CD4-positive, alpha-beta T cell treated with Interleukin-17A for 4 hours (primary cell): ENCODE measurements around the gene TMEM259.
"Not testable (repeated sequence)": the region's sequence is repeated elsewhere in the genome, so short reads cannot be mapped to it uniquely, and the experiment has no call there.

Experiments
- DNase-seq: peaks from one replicate; pipeline ENCODE4 v3.0.0-alpha.2; 2020; ENCODE audit warnings: mixed read lengths

TMEM259 gene

DNA sequence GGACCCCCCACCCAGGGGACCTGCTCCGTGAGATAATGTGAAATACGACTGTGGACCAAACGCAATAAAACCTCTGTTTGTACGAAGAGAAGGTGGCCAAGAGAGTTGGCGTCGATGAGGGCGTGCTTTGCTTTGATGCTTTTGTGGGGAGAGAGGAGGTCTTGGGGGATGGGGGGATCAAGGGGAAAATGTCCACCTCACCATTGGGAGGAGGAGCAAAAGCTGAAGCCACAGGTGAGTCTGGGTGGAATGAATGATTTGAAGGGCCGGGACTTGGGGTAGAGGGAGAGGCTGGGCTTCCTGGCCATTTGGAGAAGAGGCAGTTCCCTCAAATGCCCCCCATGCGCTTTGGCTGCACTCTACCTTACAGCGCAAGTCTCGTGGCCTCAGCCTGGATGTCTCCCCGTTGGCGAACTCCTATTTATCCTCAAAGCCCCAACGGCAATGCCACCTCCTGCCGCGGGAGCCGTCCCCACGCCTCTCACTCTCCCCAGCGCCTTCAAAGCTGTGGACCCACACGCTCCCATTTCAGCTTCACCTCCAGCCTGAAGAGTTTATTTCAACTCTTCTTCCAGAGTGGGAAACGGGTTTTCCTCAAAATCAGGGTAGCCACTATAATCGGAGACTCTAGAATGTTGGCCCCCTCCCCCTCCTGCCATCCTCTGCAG, 18.2 kb upstream of the TMEM259 start:
- no peak for DNase-seq

DNA sequence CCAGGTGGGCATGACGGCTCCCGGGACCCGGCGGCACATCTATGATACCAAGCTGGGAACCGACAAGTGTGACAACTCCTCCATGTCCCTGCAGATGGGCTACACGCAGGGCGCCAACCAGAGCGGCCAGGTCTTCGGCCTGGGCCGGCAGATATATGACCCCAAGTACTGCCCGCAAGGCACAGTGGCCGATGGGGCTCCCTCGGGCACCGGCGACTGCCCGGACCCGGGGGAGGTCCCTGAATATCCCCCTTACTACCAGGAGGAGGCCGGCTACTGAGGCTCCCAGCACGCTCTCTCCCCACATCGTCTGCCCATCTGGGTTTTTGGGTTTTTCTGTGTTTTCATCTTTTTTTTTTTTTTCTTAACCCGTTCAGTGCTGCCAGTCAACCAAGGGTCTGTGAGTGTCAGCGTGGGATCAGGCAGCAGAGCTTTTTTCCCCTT, 16.7 kb upstream of the TMEM259 start:
- DNase-seq: no peak

DNA sequence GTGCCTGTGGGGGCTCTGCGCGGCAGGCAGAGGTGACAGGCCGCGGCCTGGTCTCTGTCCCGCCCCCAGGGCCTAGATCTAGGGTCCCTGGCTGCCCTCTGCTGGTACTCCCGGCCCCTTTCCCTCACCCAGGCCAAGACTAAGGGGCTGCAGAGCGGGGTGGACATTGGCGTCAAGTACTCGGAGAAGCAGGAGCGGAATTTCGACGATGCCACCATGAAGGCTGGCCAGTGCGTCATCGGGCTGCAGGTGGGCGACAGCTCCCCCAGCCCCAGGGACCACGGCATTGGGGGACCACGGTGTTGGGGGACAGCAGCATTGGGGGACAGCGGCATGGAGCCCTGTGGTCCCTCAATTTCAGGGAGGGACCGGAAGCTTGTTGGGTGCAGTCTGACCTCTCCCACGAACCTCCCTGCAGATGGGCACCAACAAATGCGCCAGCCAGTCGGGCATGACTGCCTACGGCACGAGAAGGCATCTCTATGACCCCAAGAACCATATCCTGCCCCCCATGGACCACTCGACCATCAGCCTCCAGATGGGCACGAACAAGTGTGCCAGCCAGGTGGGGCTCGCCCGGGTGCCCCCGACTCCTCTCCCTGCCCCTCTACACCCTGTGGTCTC, 15.2 kb upstream of the TMEM259 start:
- peak; percentile 40 for DNase-seq

DNA sequence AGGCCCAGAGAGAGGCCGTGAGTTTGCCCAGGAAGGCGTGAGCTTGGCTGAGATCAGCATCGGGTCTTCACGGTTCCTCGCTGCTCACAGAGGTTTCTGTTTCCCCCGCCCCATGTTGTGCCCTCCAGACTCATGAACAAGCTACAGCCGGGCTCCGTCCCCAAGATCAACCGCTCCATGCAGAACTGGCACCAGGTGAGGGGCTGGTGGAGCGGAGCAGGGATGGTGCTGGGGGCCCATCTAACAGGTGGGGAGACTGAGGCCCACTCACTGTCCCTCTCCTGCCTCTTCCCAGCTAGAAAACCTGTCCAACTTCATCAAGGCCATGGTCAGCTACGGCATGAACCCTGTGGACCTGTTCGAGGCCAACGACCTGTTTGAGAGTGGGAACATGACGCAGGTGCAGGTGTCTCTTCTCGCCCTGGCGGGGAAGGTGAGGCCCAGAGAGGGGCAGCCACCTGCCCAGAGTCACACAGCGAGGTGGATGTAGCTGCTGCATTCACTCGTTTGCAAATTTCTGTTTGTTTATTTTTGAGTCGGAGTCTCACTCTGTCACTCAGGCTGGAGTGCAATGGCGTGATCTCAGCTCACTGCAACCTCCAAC, 11.4 kb upstream of the TMEM259 start:
- DNase-seq: no peak

DNA sequence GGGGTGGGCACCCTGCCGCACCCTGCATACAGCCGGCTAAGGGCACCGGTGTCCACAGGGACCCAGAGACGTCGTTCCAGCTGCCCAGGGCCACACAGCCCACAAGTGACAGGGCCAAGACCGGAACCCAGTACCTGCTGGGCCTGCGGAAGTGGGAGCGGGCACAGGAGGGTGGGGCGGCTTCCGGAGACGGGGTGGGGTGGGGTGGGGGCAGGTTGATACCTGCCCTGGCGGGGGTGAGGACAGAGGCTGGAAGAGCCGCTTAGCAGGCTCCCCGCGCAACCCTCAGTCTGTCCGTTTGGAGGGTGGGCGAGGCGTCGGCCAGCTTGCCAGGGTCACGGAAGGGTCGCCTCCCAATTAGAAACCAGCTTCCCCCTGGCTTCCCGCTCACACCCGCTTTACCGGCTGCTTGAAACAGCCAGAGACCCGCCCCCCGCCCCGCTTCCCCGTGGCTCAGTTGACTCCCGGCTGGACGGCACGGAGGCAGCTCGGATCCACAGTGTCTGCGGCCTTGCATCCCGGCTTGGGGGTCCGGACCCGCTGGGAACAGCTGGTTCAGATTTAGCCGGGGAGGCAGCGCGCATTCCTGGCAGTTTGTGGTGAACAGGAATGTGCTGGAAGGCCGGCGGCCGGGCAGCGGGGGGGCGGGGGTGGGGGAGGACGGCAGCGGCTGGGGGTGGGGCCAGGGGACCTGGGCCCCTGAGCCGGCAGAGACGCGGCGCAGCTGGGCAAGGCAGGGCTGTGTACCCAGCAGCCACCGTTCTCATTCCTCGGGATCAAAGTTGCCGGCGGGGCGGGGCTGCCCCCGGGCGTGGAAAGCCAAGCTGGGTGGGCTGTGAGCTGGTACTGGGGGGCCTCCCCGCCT, 7.4 kb upstream of the TMEM259 start:
- DNase-seq: peak; percentile 82

DNA sequence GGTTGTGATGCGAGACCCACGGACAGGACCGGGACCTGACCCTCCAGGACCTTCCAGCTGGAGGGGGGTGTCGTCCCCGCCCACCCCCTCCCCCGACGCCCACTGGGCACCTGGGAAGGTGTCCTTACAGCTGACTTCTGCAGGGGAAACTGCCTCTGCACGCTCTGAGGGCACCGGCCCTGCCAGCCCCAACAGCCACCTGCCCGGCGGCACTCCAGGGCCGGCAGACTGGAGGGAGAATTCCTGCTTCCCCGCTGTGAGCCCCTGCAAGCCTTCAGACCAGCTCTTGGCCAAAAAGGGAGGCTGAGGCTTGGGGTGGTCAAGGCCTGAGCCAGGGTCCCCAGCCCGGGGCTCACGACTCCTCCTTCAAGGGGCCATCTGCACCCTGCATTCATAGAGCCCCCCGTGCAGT, 6.7 kb upstream of the TMEM259 start:
- peak; percentile 30 for DNase-seq

DNA sequence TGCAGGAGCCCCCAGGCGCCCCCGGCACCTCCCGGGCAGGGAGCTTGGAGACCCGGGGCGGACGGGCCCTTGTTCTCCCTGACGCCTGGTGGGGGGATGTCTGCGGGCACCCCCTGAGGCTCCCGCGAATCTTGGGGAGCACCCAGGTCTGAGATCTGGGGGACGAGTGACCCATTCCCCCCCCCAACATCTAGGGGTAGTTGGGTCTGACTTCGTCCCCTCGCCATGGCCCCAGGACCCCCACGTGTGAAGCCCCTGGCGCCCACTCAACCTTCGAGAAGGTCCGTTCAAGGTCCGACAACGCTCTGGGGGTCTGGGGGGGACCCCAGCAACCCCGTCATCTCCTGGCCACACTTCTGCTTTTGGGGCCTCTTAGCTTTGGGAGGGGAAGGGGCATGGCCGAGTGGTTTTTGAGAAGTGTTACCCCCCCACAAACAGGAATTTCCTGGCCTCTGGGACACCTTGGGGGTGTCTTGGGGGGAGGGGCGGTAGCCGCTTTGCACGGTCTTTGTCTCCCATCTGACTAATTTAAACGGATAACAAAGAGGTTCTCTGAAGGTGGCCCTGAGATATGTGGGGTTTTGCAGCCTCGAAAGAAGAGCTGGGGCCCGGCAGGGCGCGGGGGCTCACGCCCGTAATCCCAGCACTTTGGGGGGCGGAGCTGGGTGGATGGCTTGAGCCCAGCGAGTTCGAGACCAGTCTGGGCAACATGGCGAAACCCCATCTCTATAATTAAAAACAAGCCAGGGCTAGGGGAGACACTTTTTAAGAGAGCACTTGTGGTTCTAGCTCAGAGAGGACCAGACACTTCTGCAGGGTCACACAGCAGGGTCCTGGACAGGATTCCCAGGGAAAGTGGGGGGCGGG, 6.1 kb upstream of the TMEM259 start:
- DNase-seq: peak; percentile 56

DNA sequence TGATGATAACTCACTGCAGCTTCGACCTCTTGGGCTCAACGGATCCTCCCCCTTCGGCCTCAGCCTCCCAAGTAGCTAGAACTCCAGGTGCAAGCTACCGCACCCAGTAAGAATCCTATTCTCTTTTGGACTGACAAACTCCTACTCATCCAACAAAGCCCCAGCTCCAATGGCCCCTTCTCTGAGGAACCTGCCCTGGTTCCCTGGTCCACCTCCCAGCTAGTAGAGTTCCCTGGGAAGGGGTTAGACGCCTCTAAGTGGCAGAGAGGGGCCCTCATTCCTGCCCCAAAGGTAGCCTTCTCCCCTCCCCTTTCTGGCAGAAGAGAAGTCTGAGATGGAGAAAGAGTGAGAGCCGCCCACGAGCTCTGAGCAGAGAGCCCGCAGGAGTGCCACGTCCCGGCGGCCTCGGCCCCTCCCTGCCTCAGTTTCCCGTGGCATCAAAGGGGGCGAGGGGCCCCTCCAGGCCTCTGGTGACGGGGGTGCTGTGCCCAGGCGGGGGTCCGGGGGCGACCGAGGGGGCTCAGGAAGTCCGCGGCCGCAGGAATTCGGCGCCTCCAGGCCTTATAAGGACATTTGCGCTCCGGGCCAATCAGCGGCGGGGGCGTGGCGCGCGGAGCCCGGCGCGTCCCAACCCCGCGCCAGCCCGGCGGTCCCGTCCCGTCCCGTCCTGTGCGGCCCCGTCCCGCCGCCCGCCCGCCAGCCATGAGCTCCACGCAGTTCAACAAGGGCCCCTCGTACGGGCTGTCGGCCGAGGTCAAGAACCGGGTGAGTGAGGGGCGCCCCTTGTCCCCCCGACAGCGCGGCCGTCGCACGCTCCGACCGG, 5.2 kb upstream of the TMEM259 start, which contains the start of gene CNN2:
TSS of gene CNN2 (plus strand) at position 649 of the 823 bp plus-strand sequence. CDS start at position 703, 54 bp downstream.
- DNase-seq: peak; percentile 74

DNA sequence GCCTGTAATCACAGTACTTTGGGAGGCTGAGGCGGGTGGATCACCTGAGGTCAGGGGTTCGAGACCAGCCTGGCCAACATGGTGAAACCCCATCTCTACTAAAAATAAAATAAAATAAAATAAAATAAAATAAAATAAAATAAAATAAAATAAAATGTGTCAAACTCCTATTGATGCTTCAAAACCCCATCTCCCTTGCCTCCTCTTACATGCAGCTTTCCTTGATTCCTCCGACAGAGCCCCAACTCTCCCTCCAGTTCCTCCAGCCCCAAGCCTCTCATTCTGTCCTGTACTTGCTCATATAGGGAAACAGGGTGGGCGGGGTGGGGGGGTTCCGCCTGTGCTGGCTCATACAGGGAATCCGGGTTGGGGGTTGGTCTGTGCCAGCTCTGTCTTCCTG, 4.2 kb upstream of the TMEM259 start:
- DNase-seq: not testable (repeated sequence)

DNA sequence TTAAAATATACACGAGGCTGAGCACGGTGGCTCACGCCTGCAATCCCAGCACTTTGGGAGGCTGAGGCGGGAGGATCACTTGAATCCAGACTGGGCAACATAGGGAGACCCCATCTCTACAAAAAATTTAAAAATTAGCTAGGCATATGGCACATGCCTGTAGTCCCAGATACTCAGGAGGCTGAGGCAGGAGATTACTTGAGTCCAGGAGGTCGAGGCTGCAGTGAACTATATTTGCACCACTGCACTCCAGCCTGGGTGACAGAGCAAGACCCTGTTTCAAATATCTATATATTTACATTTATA, 2.9 kb upstream of the TMEM259 start:
- not testable (repeated sequence) for DNase-seq

DNA sequence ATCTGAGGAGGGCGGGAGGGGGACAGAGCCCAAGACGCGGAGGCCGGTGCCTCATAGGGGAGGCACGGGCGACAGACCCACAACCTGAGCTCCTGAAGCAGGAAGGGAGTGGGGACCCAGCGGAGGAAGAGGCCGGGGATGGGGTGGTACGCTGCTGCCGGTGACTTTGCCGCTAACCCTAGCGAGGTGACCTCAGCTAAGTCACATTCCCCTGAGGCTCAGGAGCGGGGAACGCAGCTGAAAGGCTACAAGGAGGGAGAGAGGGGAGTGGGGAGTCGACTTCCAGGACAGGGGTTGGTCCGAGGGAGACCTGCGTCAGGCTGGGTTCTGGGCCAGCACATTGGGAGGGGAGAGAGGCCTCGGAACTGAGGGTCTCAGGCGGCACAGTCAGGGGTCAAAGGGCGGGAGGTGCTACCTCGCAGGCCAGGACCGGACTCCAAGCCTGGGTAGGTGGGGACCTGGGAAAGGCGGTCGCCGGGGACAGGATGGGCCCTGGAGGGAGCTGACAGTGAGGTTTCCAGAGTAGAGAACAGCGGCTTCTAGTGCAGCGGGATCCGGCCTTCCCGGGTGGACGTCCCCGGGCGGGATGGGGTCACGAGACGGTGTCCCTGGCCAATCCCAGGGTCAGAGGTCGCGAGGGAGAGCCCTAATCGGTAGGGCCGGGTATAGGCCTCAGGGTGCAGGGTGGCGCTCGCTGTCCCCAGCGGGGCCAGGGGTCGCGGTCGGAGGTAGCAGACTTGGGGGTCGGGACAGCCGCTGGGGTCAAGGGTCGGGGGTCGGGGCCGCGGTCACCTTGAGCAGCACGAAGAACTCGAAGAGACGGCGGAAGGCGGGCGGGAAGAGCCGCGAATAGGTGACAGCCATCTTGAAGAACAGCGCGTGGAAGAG, 699 bp downstream of the TMEM259 start:
- no peak for DNase-seq

DNA sequence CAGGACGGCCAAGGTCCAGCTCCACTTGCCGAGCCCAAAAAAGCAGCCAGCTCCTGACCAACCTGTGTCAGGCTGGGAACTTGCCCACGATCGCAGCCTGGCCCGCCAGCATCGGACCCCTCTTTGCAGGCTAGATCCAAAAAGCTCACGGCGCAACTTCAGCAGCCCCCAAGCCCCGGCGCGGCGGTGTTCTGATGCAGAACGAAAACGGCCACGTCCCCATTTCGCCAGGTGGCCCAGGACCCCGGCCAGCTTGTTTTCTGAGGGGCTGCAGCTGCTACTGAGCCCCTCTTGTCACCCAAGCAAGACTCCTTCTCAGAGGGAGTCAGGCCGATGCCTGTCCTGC, 1.3 kb downstream of the TMEM259 start:
- no peak for DNase-seq

DNA sequence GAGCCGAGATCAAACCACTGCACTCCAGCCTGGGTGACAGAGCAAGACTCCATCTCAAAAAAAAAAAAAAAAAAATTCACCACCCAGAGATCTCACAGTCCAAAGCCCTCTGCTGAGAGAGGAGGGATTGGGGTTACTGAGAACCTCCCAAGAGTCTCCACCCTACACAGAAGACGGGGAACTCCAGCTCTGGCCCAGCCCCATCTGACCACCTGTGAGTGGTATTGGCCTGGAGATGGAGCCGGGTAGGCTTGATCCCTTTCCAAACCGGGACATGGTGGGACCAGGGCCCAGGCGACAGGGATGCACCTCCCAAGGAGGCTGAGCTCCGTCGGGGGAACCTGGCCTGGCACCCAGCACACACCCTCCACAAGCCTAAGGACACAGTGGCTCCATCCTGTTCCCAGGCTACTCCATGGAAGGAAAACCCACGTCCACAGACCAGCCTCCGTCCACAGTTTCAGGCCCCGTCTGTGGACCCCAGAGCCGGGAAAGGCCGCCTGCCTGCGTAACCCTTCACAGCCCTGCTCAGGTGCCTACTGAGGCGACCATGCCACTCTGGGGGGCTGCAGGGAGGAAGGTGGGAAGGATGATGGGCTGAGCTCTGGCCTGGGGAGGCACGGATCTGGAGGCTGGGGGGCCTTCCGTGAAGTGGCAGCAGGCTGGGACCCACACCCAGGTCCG, 1.8 kb downstream of the TMEM259 start:
- DNase-seq: no peak

DNA sequence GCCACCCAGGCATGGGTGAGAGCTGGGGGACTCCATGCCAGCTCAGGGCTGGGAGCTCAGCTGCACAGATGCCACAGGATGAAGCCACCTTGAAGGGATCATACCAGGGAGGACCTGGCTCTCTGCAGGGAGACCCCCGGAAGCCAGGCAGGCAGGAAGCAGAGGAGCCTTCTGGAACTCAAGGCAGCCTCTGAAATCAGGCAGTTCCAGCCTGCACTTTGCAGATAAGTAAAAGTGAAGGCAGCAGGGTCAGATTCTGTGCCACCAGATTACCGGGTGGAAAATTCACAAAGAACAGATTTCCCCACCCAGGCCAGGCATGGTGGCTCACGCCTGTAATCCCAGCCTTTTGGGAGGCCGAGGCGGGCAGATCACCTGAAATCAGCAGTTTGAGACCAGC, 2.5 kb downstream of the TMEM259 start:
- DNase-seq: no peak

DNA sequence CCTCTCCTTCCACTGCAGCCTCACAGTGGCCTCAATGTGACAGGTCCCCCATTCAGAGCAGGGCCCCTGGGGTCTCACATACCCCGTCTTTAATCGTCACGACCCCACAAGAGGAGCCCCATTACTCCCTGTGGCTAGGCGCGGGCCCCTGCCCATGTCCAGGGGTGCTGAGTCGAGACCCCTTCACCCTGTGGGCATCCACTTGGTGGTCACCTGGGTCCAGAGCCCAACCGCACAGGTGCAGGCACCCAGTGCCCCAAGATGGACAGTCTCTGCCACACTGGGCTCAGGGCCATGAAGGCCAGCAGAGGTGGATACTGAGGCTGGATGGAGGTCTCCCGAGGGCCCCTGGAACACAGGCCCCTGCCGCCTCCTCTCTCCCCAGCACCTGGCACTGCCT, 3.0 kb downstream of the TMEM259 start:
- no peak for DNase-seq

DNA sequence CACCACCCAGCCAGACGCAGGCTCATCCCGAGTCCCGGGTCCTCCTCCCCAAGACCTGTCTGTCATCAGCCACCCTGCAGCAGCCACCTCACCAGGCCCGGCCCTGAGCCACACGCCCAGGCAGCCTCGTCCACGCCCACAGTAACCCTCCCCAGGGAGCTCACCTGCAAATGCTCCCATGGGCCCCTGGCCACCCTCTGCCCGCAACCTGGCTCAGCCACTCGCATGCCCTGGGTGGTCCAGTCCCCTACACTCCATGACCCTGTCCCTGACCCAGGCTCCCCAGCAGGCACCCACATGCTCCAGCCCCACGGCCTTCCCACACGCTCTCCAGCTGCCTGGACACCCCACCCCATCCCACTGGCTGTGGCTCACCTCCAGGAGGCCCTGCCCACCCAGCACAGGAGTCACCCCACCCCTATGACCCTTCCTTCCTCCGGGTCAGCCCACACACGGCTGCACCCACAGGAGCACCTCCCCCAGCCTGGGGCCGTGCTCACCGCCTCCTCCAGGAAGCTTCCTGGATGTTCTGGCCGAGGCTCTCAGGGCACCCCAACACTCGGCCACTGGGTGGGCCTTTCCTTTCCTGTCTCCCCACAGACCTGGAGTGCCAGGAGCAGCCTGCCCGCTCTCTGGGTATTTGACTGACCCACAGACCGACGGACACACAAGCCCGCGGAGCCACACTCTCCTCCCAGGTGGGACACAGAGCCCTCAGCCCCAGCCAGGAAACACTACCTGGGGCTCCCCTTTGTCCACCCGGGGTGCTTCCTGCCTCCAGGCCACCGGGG, 3.6 kb downstream of the TMEM259 start:
- DNase-seq: no peak

DNA sequence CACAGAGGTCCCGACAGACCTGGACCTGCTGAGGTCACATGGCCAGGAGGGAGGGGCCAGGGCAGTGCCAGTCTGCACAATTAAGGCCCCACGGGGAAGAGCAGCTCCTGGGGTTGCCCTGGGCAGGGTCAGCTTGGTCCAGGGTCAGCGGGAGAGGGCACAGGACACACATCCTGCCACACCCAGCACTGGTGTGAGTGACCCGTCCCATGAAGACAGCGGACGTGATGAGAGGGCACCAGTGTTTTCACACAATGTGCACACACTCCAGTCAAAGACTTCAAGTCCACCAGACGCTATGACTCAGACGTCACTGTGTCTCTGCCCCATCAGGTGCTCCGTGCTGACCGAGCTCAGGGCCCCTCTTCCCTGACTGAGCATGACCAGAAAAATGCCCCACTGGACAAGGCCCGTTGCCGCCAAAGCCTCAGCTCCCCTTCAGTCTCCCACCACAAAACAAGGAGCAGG, 4.2 kb downstream of the TMEM259 start:
- DNase-seq: no peak

DNA sequence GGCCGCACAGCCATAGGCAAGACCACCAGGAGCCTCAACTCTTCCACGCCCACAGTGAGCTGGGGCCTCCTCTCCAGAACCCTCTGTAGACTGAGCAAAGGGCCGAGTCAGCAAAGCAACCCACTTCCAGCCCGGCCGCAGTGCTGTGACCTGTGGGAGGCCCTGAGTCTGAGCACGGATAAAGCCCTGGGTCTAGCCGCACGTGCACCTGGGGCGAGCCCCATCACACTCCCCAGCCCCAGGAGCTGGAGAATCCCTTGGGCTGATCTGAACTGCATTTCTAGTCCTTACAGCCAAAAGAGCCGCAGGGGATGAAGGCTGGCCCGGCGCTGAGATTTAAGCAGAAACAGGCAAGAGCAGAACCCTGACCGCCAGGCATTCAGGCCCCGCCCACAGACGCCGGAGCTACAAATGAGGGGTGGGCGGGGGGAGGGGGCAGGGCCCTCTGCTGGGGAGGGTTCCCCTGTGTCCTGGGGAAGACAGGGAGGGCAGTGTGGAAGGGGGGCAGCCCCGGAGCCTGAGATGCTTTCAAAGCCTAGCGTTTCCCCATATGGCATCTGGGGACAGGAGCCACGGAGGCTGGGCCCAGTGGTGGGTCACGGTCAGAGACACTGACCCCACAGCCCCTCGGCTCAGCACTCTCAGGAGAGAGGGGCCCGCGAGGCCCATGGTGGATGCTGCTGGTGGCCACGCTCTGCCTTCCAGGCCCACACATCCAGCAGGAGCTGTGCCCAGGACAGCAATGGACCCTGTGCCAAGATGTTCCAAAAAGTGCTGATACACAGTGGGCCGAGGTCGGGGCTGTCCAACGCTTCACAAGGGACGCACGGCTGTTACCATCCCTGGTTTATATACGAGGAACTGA, 4.9 kb downstream of the TMEM259 start:
- DNase-seq: no peak
